ENCODE data around the gene ESR1.

The ESR1 gene

DNA sequence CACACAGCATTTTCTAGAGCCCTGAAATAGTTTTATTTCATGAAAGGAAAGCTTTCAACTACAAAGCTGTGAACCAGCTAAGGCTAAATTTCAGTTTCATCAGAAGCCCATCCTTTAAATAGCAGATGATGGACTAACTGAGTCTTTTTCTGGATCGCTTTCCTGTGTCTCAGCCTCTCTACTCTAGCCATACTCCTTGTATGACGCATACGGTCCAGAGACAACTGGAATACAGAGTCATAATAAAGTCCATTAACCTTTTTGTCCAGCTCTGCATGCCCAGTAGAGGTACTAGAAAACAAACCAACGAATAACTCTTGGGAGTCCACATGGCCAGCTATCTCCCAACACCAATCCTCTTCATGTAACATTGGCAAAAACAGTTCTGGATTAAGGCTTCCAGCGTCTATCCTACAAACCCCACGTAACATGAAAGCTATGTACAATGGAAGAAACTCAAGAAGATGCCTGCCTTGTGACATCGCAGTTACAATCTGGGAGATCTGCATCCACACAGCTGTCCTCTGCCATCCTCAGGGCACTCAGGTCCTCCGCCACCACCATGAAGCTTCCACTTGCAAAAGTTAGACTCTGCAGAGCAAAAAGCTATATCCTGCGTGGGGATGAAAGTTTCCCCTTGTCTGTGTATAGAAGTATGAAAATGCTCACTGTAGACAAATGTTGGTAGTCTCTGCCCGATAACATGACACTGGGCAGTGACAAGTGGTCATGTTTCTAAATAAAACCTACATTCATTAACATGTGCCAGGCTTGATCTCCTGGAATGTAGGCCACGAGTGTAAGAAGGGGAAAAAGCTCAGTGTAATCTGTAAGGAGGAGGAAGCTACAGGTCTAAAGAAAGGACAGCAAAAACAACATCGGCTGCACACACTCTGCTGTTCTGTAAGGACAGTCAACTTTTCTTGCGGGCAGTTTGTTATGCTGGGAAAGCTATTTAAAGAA is 360.4 kb downstream of the ESR1 start:
- no peak for ATAC-seq
- no peak for TF ChIP-seq BACH2 (CRISPR knock-in tag; IDR thresholded peaks at IDR 0.05; ENCODE audit: borderline replicate concordance)
- TF ChIP-seq ESRRG (CRISPR knock-in tag; IDR thresholded peaks at IDR 0.05) = no peak
- TF ChIP-seq SNAI2 (CRISPR knock-in tag; IDR thresholded peaks at IDR 0.05) = no peak
- TF ChIP-seq, protein P1, sequence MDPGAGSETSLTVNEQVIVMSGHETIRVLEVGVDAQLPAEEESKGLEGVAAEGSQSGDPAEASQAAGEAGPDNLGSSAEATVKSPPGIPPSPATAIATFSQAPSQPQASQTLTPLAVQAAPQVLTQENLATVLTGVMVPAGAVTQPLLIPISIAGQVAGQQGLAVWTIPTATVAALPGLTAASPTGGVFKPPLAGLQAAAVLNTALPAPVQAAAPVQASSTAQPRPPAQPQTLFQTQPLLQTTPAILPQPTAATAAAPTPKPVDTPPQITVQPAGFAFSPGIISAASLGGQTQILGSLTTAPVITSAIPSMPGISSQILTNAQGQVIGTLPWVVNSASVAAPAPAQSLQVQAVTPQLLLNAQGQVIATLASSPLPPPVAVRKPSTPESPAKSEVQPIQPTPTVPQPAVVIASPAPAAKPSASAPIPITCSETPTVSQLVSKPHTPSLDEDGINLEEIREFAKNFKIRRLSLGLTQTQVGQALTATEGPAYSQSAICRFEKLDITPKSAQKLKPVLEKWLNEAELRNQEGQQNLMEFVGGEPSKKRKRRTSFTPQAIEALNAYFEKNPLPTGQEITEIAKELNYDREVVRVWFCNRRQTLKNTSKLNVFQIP (CRISPR knock-in tag; IDR thresholded peaks at IDR 0.05; ENCODE audit: borderline replicate concordance, low read depth) = no peak
- TF ChIP-seq RARB (CRISPR knock-in tag; IDR thresholded peaks at IDR 0.05) = no peak
- TF ChIP-seq ZNF565 (CRISPR knock-in tag; conservative IDR thresholded peaks at IDR 0.05; ENCODE audit: low read depth) = no peak
- TF ChIP-seq, protein P2, sequence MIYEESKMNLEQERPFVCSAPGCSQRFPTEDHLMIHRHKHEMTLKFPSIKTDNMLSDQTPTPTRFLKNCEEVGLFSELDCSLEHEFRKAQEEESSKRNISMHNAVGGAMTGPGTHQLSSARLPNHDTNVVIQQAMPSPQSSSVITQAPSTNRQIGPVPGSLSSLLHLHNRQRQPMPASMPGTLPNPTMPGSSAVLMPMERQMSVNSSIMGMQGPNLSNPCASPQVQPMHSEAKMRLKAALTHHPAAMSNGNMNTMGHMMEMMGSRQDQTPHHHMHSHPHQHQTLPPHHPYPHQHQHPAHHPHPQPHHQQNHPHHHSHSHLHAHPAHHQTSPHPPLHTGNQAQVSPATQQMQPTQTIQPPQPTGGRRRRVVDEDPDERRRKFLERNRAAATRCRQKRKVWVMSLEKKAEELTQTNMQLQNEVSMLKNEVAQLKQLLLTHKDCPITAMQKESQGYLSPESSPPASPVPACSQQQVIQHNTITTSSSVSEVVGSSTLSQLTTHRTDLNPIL (CRISPR knock-in tag; IDR thresholded peaks at IDR 0.05; ENCODE audit: low read depth) = no peak
- no peak for TF ChIP-seq ARNTL (CRISPR knock-in tag; IDR thresholded peaks at IDR 0.05; ENCODE audit: borderline replicate concordance, low read depth)
- TF ChIP-seq ZNF8 (CRISPR knock-in tag; IDR thresholded peaks at IDR 0.05) = no peak
- TF ChIP-seq, protein P3, sequence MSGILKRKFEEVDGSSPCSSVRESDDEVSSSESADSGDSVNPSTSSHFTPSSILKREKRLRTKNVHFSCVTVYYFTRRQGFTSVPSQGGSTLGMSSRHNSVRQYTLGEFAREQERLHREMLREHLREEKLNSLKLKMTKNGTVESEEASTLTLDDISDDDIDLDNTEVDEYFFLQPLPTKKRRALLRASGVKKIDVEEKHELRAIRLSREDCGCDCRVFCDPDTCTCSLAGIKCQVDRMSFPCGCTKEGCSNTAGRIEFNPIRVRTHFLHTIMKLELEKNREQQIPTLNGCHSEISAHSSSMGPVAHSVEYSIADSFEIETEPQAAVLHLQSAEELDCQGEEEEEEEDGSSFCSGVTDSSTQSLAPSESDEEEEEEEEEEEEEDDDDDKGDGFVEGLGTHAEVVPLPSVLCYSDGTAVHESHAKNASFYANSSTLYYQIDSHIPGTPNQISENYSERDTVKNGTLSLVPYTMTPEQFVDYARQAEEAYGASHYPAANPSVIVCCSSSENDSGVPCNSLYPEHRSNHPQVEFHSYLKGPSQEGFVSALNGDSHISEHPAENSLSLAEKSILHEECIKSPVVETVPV (CRISPR knock-in tag; IDR thresholded peaks at IDR 0.05) = no peak

DNA sequence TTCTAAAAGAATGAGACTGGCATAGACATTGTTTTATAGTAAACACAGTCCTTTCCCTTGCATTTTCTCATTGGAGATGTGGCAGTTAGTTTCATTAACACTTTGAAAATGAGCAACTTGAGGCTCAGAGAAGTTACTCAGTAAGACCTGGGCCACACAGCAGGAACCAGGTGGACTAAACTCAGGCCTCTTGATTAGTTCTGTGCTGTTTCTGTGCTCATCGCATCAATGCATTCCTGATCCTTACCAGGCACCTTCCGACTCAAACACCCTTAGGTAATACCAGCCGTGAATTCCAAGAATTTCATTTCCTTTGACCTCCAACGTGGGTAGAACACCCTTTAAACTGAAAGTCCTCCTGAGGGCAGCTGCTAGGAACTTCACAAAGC is 362.8 kb downstream of the ESR1 start:
- TF ChIP-seq ZFP3 (CRISPR knock-in tag; IDR thresholded peaks at IDR 0.05) (no peak), ZNF8 (CRISPR knock-in tag; IDR thresholded peaks at IDR 0.05) (no peak), ISL1 (CRISPR knock-in tag; IDR thresholded peaks at IDR 0.05) (no peak), ZC3H10 (CRISPR knock-in tag; IDR thresholded peaks at IDR 0.05) (no peak), PPARA (CRISPR knock-in tag; IDR thresholded peaks at IDR 0.05; ENCODE audit: borderline replicate concordance) (no peak), ARNTL (CRISPR knock-in tag; IDR thresholded peaks at IDR 0.05; ENCODE audit: borderline replicate concordance, low read depth) (no peak), ZNF565 (CRISPR knock-in tag; conservative IDR thresholded peaks at IDR 0.05; ENCODE audit: low read depth) (no peak), TOX (CRISPR knock-in tag; IDR thresholded peaks at IDR 0.05; ENCODE audit: borderline replicate concordance) (no peak), RARB (CRISPR knock-in tag; IDR thresholded peaks at IDR 0.05) (no peak)
- TF ChIP-seq, protein P1 (CRISPR knock-in tag; IDR thresholded peaks at IDR 0.05; ENCODE audit: borderline replicate concordance, low read depth) = no peak
- TF ChIP-seq, protein P2 (CRISPR knock-in tag; IDR thresholded peaks at IDR 0.05; ENCODE audit: low read depth) = no peak
- TF ChIP-seq, protein P4, sequence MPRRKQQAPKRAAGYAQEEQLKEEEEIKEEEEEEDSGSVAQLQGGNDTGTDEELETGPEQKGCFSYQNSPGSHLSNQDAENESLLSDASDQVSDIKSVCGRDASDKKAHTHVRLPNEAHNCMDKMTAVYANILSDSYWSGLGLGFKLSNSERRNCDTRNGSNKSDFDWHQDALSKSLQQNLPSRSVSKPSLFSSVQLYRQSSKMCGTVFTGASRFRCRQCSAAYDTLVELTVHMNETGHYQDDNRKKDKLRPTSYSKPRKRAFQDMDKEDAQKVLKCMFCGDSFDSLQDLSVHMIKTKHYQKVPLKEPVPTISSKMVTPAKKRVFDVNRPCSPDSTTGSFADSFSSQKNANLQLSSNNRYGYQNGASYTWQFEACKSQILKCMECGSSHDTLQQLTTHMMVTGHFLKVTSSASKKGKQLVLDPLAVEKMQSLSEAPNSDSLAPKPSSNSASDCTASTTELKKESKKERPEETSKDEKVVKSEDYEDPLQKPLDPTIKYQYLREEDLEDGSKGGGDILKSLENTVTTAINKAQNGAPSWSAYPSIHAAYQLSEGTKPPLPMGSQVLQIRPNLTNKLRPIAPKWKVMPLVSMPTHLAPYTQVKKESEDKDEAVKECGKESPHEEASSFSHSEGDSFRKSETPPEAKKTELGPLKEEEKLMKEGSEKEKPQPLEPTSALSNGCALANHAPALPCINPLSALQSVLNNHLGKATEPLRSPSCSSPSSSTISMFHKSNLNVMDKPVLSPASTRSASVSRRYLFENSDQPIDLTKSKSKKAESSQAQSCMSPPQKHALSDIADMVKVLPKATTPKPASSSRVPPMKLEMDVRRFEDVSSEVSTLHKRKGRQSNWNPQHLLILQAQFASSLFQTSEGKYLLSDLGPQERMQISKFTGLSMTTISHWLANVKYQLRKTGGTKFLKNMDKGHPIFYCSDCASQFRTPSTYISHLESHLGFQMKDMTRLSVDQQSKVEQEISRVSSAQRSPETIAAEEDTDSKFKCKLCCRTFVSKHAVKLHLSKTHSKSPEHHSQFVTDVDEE (CRISPR knock-in tag; IDR thresholded peaks at IDR 0.05) = no peak
- TF ChIP-seq, protein P3 (CRISPR knock-in tag; IDR thresholded peaks at IDR 0.05) = no peak
- TF ChIP-seq, protein P5, sequence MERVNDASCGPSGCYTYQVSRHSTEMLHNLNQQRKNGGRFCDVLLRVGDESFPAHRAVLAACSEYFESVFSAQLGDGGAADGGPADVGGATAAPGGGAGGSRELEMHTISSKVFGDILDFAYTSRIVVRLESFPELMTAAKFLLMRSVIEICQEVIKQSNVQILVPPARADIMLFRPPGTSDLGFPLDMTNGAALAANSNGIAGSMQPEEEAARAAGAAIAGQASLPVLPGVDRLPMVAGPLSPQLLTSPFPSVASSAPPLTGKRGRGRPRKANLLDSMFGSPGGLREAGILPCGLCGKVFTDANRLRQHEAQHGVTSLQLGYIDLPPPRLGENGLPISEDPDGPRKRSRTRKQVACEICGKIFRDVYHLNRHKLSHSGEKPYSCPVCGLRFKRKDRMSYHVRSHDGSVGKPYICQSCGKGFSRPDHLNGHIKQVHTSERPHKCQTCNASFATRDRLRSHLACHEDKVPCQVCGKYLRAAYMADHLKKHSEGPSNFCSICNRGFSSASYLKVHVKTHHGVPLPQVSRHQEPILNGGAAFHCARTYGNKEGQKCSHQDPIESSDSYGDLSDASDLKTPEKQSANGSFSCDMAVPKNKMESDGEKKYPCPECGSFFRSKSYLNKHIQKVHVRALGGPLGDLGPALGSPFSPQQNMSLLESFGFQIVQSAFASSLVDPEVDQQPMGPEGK (CRISPR knock-in tag; IDR thresholded peaks at IDR 0.05; ENCODE audit: borderline replicate concordance) = no peak
- no peak for ATAC-seq
